ENCODE data around the gene IPO7. TPM values are rescaled to one million over a fixed set of nuclear protein-coding genes. Genes with fewer than 3 reads are reported as not detected.

The IPO7 gene
- total and polyA plus RNA-seq, 2 donors (not counting 3 experiments of a cell fraction or from before 2014, with no cell fraction given), result 32.9 to 170 TPM

DNA sequence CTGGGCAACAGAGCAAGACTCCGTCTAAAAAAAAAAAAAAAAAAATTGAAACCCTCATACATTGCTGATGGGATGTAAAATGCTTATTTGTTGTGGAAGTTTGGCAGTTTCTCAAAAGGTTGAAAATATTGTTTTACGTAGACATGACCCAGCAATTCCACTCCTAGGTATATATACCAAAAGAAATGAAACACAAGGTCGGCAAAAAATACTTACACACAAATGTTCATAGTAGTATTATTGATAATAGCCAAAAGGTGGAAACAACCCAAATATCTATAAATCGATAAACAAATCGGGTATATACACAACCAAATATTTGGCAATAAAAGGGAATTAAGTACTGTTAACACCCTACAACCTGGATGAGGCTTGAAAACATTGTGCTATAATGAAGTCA, 71.3 kb downstream of the IPO7 start:
- Histone ChIP-seq H3K9ac (replicated peaks; ENCODE audit: extremely low read depth, insufficient read depth, low read length) (no peak overlapping the region), H3K27ac (ENCODE audit: insufficient read depth, low read depth, low read length) (no peak overlapping the region), H2AFZ (ENCODE audit: low read depth, low read length) (no peak overlapping the region), H3K4me3 (replicated peaks in 1 of 3; ENCODE audit: insufficient read depth in 1 of 3, low read depth in 1 of 3, low read length in 3 of 3) (no peak overlapping the region), H4K20me1 (replicated peaks; ENCODE audit: control insufficient read depth, extremely low read depth, insufficient read depth, low read length) (no peaks in the 10 kb centered on the region), H3K9me3 (replicated peaks; ENCODE audit: control insufficient read depth, insufficient read depth, low read length) (no peaks in the 10 kb centered on the region), H3K4me1 (ENCODE audit: control insufficient read depth, extremely low read depth, insufficient read depth, low read length) (peaks cover 4% of the 10 kb centered on the region), H3K27me3 (ENCODE audit: control insufficient read depth in 2 of 2, insufficient read depth in 2 of 2, low read length in 2 of 2) (no peaks in the 10 kb centered on the region), H3K36me3 (ENCODE audit: control insufficient read depth in 2 of 2, extremely low read depth in 1 of 2, insufficient read depth in 2 of 2, low read length in 2 of 2) (no peaks in the 10 kb centered on the region), H3K4me2 (ENCODE audit: insufficient read depth, low read length) (no peak overlapping the region), H3K9me1 (replicated peaks; ENCODE audit: control insufficient read depth, extremely low read depth, insufficient read depth, low read length) (no peaks in the 10 kb centered on the region), H3K79me2 (ENCODE audit: control insufficient read depth, insufficient read depth, low read length) (peaks cover 11% of the 10 kb centered on the region)
- ChIA-PET POLR2A (no interaction called here), CTCF (no interaction called here)
- BruUV-seq (replicated peaks), result no TSS peak
- FAIRE-seq (no peak), DNase-seq (ENCODE audit: low read depth, low spot score) (no peak)
- intact Hi-C loops (cut with micrococcal nuclease) (no loop called here), dilution Hi-C loops (cut with MboI; ENCODE audit: extremely low pct_ligation_motif_present, low sequenced_read_pairs) (no loop called here)
- TF ChIP-seq JUN (IDR thresholded peaks at IDR 0.05; ENCODE audit: borderline replicate concordance, insufficient read depth, insufficient read length, low read depth), result no peak
- TF ChIP-seq POLR2AphosphoS5 (IDR thresholded peaks at IDR 0.05; ENCODE audit: insufficient read depth, low read depth, low read length), result no peak
- TF ChIP-seq FOS (IDR thresholded peaks at IDR 0.05; ENCODE audit: borderline replicate concordance, insufficient read depth, low read length), result no peak
- no peak for TF ChIP-seq POLR2A (IDR thresholded peaks at IDR 0.05; ENCODE audit: low read depth, low read length)
- TF ChIP-seq, protein P1, sequence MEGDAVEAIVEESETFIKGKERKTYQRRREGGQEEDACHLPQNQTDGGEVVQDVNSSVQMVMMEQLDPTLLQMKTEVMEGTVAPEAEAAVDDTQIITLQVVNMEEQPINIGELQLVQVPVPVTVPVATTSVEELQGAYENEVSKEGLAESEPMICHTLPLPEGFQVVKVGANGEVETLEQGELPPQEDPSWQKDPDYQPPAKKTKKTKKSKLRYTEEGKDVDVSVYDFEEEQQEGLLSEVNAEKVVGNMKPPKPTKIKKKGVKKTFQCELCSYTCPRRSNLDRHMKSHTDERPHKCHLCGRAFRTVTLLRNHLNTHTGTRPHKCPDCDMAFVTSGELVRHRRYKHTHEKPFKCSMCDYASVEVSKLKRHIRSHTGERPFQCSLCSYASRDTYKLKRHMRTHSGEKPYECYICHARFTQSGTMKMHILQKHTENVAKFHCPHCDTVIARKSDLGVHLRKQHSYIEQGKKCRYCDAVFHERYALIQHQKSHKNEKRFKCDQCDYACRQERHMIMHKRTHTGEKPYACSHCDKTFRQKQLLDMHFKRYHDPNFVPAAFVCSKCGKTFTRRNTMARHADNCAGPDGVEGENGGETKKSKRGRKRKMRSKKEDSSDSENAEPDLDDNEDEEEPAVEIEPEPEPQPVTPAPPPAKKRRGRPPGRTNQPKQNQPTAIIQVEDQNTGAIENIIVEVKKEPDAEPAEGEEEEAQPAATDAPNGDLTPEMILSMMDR (IDR thresholded peaks at IDR 0.05; ENCODE audit: extremely low read depth in 1 of 2, insufficient read depth in 1 of 2, low read depth in 1 of 2, low read length in 2 of 2), result no peak
- TF ChIP-seq, protein P2, sequence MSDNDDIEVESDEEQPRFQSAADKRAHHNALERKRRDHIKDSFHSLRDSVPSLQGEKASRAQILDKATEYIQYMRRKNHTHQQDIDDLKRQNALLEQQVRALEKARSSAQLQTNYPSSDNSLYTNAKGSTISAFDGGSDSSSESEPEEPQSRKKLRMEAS (IDR thresholded peaks at IDR 0.05; ENCODE audit: insufficient read depth, insufficient read length), result no peak
- no peak for TF ChIP-seq GATA2 (IDR thresholded peaks at IDR 0.05; ENCODE audit: insufficient read depth, insufficient read length, low read depth, low read length)
- TF ChIP-seq EZH2 (IDR thresholded peaks at IDR 0.05; ENCODE audit: borderline replicate concordance, low read depth, low read length, severe bottlenecking), result no peak
- no peak for TF ChIP-seq MYC (IDR thresholded peaks at IDR 0.05; ENCODE audit: low read depth, low read length)
